Muscle layer of colon (tissue), 2 donors: ENCODE data around the gene ENOSF1.

Source experiments
- H3K27ac ChIP-seq: one replicate; pipeline ENCODE4 v1.7.0; 2013; ENCODE audit warnings: low read depth, mild to moderate bottlenecking, low read length, moderate library complexity
- H3K27me3 ChIP-seq, 2 donors: one replicate each; pipeline ENCODE4 v1.7.0; 2013; ENCODE audit warnings: low read length in 2 of 2, mild to moderate bottlenecking in 2 of 2; ENCODE audit not compliant: insufficient read depth in 2 of 2, control insufficient read depth in 1 of 2
- H3K36me3 ChIP-seq: one replicate; pipeline ENCODE4 v1.7.0; 2013; ENCODE audit warnings: mild to moderate bottlenecking, low read length; ENCODE audit not compliant: insufficient read depth
- H3K4me1 ChIP-seq: one replicate; pipeline ENCODE4 v1.7.0; 2013; ENCODE audit warnings: mild to moderate bottlenecking, low read length; ENCODE audit not compliant: insufficient read depth
- H3K4me3 ChIP-seq, 2 donors: one replicate each; pipeline ENCODE4 v1.7.0; 2013; ENCODE audit warnings: low read length in 2 of 2, low read depth in 1 of 2, mild to moderate bottlenecking in 1 of 2, moderate library complexity in 1 of 2
- H3K9ac ChIP-seq: one replicate; pipeline ENCODE4 v1.7.0; 2013; ENCODE audit warnings: low read length
- H3K9me3 ChIP-seq: one replicate; pipeline ENCODE4 v1.7.0; 2013; ENCODE audit warnings: mild to moderate bottlenecking, low read length
- donor health status: abdominal sarcoma.
- donor health status: Adenocarcinoma of cecum.

Gene ENOSF1

GRCh38 chr18:670522-670921 lies 41.9 kb downstream of the ENOSF1 start:
- Histone ChIP-seq H3K27ac (no peak overlapping the region), H3K9ac (no peak overlapping the region), H3K36me3 (peaks cover 10% of the 10 kb centered on the region), H3K4me1 (peaks cover 21% of the 10 kb centered on the region), H3K9me3 (no peaks in the 10 kb centered on the region), H3K4me3 (no peak overlapping the region), H3K27me3 (no peaks in the 10 kb centered on the region)

- H3K27ac ChIP-seq: no peak overlapping the region
- no peak overlapping the region for H3K4me3 ChIP-seq
- no peak overlapping the region for H3K9ac ChIP-seq
- H3K9me3 ChIP-seq: no peaks in the 10 kb centered on the region
- H3K36me3 ChIP-seq: peaks cover 6% of the 10 kb centered on the region
- H3K27me3 ChIP-seq: no peaks in the 10 kb centered on the region
- peaks cover 11% of the 10 kb centered on the region for H3K4me1 ChIP-seq
Observed at GRCh38 chr18:669077-669476, 43.4 kb downstream of the ENOSF1 start.

GRCh38 chr18:668260-668659 lies 44.2 kb downstream of the ENOSF1 start:
- Histone ChIP-seq H3K9ac (no peak overlapping the region), H3K27ac (no peak overlapping the region), H3K36me3 (peaks cover 6% of the 10 kb centered on the region), H3K4me3 (no peak overlapping the region), H3K4me1 (peaks cover 4% of the 10 kb centered on the region), H3K27me3 (no peaks in the 10 kb centered on the region), H3K9me3 (no peaks in the 10 kb centered on the region)

GRCh38 chr18:666628-667027 lies 45.8 kb downstream of the ENOSF1 start:
- no peaks in the 10 kb centered on the region for H3K27me3 ChIP-seq
- no peaks in the 10 kb centered on the region for H3K4me1 ChIP-seq
- H3K9me3 ChIP-seq: no peaks in the 10 kb centered on the region
- no peak overlapping the region for H3K4me3 ChIP-seq
- no peak overlapping the region for H3K9ac ChIP-seq
- H3K27ac ChIP-seq: no peak overlapping the region
- peaks cover 6% of the 10 kb centered on the region for H3K36me3 ChIP-seq

GRCh38 chr18:666177-666576 lies 46.3 kb downstream of the ENOSF1 start:
- Histone ChIP-seq H3K36me3 (peaks cover 6% of the 10 kb centered on the region), H3K4me1 (no peaks in the 10 kb centered on the region), H3K4me3 (no peak overlapping the region), H3K9ac (no peak overlapping the region), H3K27ac (no peak overlapping the region), H3K27me3 (no peaks in the 10 kb centered on the region), H3K9me3 (no peaks in the 10 kb centered on the region)

- no peak overlapping the region for H3K9ac ChIP-seq
- no peaks in the 10 kb centered on the region for H3K9me3 ChIP-seq
- H3K4me3 ChIP-seq: no peak overlapping the region
- H3K27ac ChIP-seq: no peak overlapping the region
- no peaks in the 10 kb centered on the region for H3K27me3 ChIP-seq
- H3K36me3 ChIP-seq: no peaks in the 10 kb centered on the region
- peaks cover 4% of the 10 kb centered on the region for H3K4me1 ChIP-seq
Observed at GRCh38 chr18:662197-662596, 50.2 kb downstream of the ENOSF1 start.

- Histone ChIP-seq H3K27me3 (no peaks in the 10 kb centered on the region), H3K4me1 (peaks cover 4% of the 10 kb centered on the region), H3K9me3 (no peaks in the 10 kb centered on the region), H3K36me3 (no peaks in the 10 kb centered on the region), H3K4me3 (no peak overlapping the region), H3K27ac (no peak overlapping the region), H3K9ac (no peak overlapping the region)
Observed at GRCh38 chr18:659597-659996, 52.8 kb downstream of the ENOSF1 start.

- H3K4me3 ChIP-seq: peak overlapping the region in 1 of 2 donors; percentile 95
- no peak overlapping the region for H3K9ac ChIP-seq
Observed at GRCh38 chr18:658947-659533, 53.4 kb downstream of the ENOSF1 start.

GRCh38 chr18:658001-658946 lies 54.2 kb downstream of the ENOSF1 start:
- H3K9ac ChIP-seq: no peak overlapping the region
- H3K4me3 ChIP-seq: peak overlapping the region; percentile 80 to 95
- peaks cover 4% of the 10 kb centered on the region for H3K4me1 ChIP-seq
- H3K27ac ChIP-seq: peak overlapping the region; percentile 85
- no peaks in the 10 kb centered on the region for H3K36me3 ChIP-seq
- no peaks in the 10 kb centered on the region for H3K9me3 ChIP-seq
- H3K27me3 ChIP-seq: no peaks in the 10 kb centered on the region

More at GRCh38 chr18:658947-659533, 53.4 kb downstream of the ENOSF1 start:
- H3K9me3 ChIP-seq: no peaks in the 10 kb centered on the region
- H3K36me3 ChIP-seq: no peaks in the 10 kb centered on the region
- peaks cover 4% of the 10 kb centered on the region for H3K4me1 ChIP-seq
- H3K27me3 ChIP-seq: no peaks in the 10 kb centered on the region
- peak overlapping the region; percentile 4 for H3K27ac ChIP-seq

- Histone ChIP-seq H3K9me3 (no peaks in the 10 kb centered on the region), H3K36me3 (no peaks in the 10 kb centered on the region), H3K27me3 (no peaks in the 10 kb centered on the region), H3K4me3 (peak within 1 kb of the TSS; percentile 80 to 95), H3K4me1 (peaks cover 4% of the 10 kb centered on the region), H3K27ac (peak within 1 kb of the TSS; percentile 85), H3K9ac (no peak within 1 kb of the TSS)
Observed at GRCh38 chr18:657311-658000, 55.0 kb downstream of the ENOSF1 start, which contains the start of gene TYMS. TYMS (plus strand) TSS chr18:657653; CDS start chr18:657743, 90 bp downstream.

- Histone ChIP-seq H3K27me3 (no peaks in the 10 kb centered on the region), H3K4me1 (peaks cover 4% of the 10 kb centered on the region), H3K9ac (no peak overlapping the region), H3K27ac (no peak overlapping the region), H3K36me3 (no peaks in the 10 kb centered on the region), H3K9me3 (no peaks in the 10 kb centered on the region), H3K4me3 (no peak overlapping the region)
Observed at GRCh38 chr18:655445-655844, 57.0 kb downstream of the ENOSF1 start.
